Skin epidermis (tissue), 12 donors: ENCODE measurements around the gene HOXD11.
A peak's percentile ranks its signal among the peaks of the same experiment; 100 is the strongest.

Experiments
- H3K27ac ChIP-seq, 21 experiments: fragments of 200-600 bp; sonication (generic) in 11 of 21; one replicate each; pipeline ENCODE4 v1.5.0; 2020; ENCODE audit warnings: mild to moderate bottlenecking in 3 of 21, inconsistent platforms in 2 of 21, moderate library complexity in 2 of 21
- H3K4me3 ChIP-seq, 7 experiments: fragments of 200-600 bp; sonication (generic) in 2 of 7; one replicate each; pipeline ENCODE4 v1.5.0; 2020; ENCODE audit warnings: inconsistent platforms in 2 of 7, mild to moderate bottlenecking in 2 of 7, moderate library complexity in 1 of 7

The HOXD11 gene

DNA sequence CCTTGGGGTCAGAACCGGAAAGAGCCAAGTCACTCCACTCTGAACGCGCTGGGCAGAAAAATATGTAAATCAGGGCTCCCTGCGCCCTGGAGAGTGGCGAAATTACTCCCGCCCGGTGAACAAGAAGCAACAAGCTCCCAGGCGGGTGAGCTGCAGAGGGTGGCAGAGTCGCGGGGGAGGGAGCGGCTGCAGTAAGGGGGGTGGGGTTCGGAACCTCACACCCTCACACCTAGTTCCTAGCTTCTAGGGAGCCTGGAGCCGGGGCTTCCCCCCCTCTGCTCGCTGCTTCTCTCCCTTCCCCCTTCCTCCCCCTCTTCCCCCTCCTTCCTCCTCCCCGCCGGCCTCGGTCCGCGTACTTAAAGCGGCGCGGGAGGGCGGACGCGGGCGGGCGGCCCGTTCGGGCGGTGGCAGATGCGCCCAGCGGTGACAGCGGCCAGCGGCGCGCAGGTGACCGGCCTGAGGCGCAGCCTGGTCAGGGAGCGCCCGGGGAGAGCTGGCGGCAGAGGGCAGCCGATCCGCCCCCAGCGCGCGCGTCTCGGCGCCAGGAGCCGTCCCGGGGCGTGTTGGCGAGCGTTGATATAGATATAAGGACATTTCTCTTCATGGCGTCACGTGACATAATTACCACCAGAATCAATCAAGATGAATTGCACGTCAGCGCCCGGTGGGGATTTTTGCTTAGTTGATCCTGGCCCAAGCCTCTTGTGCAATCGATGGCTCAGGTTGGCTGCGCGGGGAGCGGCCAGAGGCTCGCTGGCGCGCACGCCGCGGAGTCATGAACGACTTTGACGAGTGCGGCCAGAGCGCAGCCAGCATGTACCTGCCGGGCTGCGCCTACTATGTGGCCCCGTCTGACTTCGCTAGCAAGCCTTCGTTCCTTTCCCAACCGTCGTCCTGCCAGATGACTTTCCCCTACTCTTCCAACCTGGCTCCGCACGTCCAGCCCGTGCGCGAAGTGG is at the start of gene HOXD11:
Gene HOXD11, plus strand, starts transcription at position 700 of the 959 bp plus-strand sequence. Its CDS starts 76 bp downstream, at position 776.
- H3K27ac ChIP-seq = peak within 1 kb of the TSS in 4 of 21 experiments; percentile 10 to 80 (median 60)
- H3K4me3 ChIP-seq = peak within 1 kb of the TSS; percentile 16 to 45 (median 29)

DNA sequence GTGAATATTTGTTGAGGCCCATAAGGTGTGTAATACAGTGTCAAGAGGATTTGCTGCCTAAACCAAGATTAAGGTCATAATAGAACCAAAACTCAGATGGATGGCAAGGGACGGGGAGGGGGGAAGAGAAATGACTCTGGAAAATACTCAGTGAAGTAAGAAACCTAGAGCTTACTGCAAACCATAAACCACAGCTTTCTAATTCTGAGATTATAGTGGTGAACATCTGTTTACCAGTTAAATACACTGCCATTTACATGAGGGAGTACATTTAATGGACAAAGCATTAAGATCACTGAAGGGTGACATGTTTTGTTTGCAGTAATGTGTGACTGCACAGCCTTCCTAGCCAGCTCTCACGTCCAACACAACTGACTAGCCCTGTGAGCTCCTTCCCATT is 43.1 kb upstream of the HOXD11 start:
- Histone ChIP-seq H3K4me3 (no peak overlapping the region), H3K27ac (no peak overlapping the region)

- H3K27ac ChIP-seq = no peak overlapping the region
- H3K4me3 ChIP-seq = peak overlapping the region in 2 of 7 experiments; percentile 5 to 24
Observed at GRCh38 chr2:176066645-176067588, 40.2 kb upstream of the HOXD11 start.

- Histone ChIP-seq H3K27ac (no peak overlapping the region), H3K4me3 (peak overlapping the region in 2 of 7 experiments; percentile 5 to 24)
Observed at GRCh38 chr2:176067589-176068418, 39.3 kb upstream of the HOXD11 start.

DNA sequence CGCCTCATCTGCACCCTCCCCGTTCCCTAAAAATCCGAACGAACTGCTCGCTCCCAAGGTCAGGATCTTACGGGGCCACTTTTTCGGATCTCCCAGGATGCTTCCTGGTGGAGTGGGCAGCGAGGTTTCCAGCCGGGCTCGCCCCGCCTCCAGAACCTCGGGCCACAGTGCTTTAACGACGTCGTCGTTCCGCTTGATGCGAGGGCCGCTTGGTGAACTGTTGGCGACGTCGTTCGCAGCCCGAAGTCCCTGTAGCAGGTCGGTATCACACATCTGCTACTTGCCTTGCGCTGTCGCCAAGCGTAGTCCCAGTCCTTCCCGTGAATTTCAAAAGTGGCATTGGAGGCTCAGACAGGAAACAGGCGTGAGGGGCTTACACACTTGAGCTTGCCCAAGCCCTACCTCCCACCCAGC is 38.7 kb upstream of the HOXD11 start:
- H3K27ac ChIP-seq = no peak overlapping the region
- H3K4me3 ChIP-seq = no peak overlapping the region

DNA sequence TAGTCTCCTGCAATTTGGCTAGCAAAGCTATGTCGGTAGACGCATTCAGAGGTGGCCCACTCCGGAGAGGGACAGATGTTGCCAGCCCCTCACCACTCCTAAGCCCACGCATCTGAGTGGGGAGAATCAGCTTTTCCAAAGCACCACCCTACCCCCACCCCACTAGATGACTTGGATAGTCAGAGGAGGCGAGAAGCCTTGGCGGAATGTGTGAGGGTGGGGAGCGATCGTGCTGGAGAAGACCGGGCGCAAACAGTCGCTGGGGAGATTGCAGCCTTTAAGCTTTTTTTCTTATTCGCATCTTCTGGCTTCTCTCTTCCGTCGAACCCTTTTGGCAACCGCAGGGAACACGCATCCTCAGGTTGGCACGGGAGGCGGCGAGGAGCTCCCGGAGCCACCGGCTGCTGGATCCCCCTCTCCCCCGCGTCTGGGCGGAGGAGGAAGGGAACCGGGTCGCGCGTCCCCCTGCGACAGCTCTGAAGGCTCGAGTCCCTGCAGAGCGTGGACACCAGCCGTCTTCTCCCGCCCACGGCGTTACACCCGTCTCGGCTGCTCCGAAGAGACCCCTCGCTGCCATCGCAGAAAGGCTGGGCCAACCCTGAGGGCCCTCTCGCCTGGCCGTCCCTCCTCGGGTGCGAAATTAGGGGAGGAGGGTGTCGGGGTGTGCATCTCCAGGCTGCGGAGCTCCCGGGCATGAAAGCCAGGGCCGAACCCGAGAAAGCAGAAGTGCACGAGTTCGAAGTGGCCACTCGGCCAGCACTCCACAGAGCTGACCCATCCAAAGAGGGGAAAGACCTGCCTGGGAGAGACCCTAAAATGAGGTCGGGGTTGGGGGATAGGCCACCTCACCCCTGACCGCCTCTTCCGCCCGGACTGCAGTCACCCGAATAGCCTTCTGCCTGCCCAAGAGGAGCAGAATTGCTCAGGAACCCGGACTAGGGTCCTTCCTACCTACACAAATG is 35.5 kb upstream of the HOXD11 start:
- no peak overlapping the region for H3K27ac ChIP-seq
- H3K4me3 ChIP-seq = no peak overlapping the region

GRCh38 chr2:176072292-176072669 is 34.8 kb upstream of the HOXD11 start:
- no peak overlapping the region for H3K4me3 ChIP-seq
- H3K27ac ChIP-seq = no peak overlapping the region

- H3K27ac ChIP-seq = no peak overlapping the region
- no peak overlapping the region for H3K4me3 ChIP-seq
Observed at GRCh38 chr2:176072951-176073904, 33.9 kb upstream of the HOXD11 start.

DNA sequence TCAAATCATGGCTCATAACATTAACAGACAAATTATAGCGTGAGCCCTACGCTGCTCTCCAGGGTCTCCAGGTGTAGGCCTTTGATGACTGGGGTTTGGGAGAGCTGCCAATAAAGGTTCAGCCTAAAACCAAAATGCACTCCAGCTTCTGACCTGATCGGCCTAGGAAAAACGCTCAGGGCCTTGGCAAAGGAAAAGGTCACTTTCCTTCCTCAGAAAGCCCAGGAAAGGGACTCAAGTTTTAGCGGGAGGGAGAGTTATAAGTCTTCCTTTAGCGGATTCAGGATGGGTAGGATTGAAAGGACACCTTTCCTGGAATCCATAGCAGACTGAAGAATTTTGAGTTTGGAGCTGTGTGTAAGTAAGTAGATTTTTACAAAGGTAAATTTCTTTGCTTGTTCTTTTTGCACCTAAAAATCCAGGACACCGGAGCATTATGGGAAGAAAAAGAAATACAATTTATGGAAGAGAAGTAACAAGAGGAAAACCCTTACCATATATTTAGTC is 32.1 kb upstream of the HOXD11 start:
- no peak overlapping the region for H3K27ac ChIP-seq
- H3K4me3 ChIP-seq = no peak overlapping the region

DNA sequence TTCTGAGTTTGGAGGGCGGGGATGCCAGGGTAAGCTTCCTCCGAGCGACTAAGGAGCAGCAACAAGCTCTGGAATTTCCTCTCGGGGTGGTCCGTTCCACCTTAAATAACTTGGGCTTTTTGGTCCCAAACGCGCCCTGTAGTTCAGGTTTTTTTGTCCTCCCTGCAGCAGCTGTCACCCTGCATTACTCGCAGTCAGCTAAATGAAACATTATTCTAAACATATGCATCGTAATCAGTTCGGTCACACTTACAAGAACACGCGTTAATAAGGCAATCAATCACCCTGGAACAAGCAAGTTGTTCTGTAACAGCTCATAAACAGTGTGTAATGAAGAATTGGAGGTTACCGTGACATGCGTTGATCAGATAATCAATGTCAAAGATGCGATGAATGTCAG is 31.6 kb upstream of the HOXD11 start:
- Histone ChIP-seq H3K27ac (no peak overlapping the region), H3K4me3 (no peak overlapping the region)

- H3K4me3 ChIP-seq = no peak overlapping the region
- H3K27ac ChIP-seq = no peak overlapping the region
Observed at GRCh38 chr2:176076063-176076462, 31.0 kb upstream of the HOXD11 start.

DNA sequence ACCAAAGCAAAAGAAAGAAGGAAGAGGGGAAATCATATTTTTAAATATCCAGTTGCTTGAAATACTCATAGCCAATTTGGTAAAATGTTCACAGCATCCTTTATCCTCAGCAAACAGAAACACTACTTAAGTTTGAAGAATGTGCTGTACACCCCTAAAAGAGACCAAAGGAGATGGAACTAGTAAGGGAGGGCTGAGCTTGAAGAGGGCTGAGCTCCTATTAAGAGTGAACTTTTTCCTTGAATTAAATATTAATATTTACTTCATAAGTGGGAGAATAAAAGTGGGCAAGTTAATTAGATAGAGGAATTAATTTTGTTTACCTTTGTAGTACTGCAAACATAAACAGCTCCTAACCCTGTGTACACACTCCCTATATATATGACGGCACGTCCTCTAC is 30.3 kb upstream of the HOXD11 start:
- H3K27ac ChIP-seq = no peak overlapping the region
- no peak overlapping the region for H3K4me3 ChIP-seq

GRCh38 chr2:176078541-176079284 is 28.4 kb upstream of the HOXD11 start:
- Histone ChIP-seq H3K4me3 (no peak overlapping the region), H3K27ac (no peak overlapping the region)

DNA sequence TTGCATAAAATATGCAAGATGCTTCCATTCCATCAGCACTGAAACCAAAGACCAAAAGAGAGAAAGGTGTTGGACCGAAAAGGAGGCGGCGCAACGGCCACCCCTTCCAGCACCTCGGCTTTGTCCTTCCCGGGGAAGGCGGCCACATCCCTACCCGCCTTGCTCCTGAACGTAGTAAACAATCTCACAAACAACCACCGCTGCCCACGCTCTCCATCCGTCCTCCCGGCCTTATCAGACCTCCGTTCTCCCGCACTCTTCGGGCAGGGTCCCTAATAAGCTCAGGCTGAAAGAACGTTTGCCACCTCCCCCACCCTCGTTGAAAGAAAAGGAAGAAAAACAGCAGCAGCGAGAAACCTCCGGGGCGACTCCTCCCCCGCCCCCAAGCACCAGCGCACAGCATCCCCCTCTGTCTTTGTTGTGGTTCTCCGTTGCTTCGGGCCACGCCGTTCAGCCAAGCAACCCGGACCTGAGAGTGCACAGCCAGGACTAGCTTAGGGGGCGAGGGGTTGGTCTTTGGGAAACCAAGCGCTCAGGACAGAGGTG is 27.7 kb upstream of the HOXD11 start:
- Histone ChIP-seq H3K4me3 (no peak overlapping the region), H3K27ac (no peak overlapping the region)

GRCh38 chr2:176079831-176080539 is 27.1 kb upstream of the HOXD11 start:
- no peak overlapping the region for H3K27ac ChIP-seq
- peak overlapping the region in 3 of 7 experiments; percentile 1 to 23 (median 22) for H3K4me3 ChIP-seq
